Fibroblast of mammary gland (primary cell): ENCODE results near the gene TRIL.
A peak's percentile ranks its signal among the peaks of the same experiment; 100 is the strongest.

Experiments
- DNase-seq: peaks from one replicate; pipeline ENCODE4 v3.0.0-alpha.2; 2010; ENCODE audit warnings: low read depth
- H3K4me3 ChIP-seq: 2 replicates; pipeline ENCODE4 v1.5.1; 2011; ENCODE audit warnings: low read depth, mild to moderate bottlenecking, low read length, moderate library complexity; ENCODE audit not compliant: control insufficient read depth
- TF ChIP-seq, protein P1 (sequence below): conservative IDR thresholded peaks from 2 replicates; pipeline ENCODE4 v1.5.1; 2011; ENCODE audit warnings: low read depth, low read length, inconsistent platforms; ENCODE audit not compliant: control insufficient read depth, insufficient read depth

The TRIL gene, protein sequence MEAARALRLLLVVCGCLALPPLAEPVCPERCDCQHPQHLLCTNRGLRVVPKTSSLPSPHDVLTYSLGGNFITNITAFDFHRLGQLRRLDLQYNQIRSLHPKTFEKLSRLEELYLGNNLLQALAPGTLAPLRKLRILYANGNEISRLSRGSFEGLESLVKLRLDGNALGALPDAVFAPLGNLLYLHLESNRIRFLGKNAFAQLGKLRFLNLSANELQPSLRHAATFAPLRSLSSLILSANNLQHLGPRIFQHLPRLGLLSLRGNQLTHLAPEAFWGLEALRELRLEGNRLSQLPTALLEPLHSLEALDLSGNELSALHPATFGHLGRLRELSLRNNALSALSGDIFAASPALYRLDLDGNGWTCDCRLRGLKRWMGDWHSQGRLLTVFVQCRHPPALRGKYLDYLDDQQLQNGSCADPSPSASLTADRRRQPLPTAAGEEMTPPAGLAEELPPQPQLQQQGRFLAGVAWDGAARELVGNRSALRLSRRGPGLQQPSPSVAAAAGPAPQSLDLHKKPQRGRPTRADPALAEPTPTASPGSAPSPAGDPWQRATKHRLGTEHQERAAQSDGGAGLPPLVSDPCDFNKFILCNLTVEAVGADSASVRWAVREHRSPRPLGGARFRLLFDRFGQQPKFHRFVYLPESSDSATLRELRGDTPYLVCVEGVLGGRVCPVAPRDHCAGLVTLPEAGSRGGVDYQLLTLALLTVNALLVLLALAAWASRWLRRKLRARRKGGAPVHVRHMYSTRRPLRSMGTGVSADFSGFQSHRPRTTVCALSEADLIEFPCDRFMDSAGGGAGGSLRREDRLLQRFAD

DNA sequence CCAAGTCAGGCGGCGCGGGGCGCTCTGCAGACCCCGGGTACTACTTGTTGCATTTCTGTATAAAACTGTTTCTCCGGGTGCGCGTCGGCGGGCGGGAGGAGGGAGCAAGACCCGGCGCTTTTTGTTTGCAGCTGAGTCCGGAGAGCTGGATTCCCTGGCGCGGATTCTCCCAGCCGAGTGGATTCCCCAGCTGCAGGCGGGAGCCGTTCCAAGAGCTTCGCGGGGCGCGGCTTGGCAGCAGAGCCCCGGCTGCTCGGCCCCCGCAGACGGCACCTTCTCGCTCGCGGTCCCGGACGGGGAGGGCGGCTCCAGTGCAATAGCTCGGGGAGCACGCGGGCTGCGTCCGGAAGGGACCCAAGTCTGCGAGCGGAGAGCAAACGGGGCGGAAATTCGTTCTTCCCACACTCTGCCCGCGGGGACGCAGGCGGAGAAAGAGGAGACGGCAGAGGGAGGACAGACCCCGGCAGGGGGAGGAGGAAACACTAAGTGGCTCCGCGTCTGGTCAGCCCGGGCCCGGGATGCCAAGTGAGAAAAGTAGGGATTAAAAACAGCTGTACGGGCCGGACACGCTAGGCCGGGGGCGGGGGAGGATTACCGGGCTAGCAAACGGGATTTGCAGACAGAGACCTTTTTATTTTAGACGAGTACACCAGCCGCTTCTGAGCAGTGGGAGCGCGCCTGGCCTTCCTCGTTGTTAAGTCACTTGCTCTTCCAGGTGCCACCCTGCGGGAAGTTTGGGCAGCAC lies at the start of gene TRIL:
TSS of gene TRIL (minus strand) at position 96 of the 745 bp plus-strand sequence. CDS start 284 bp downstream, outside the sequence.
- peak within 1 kb of the TSS; percentile 33 for H3K4me3 ChIP-seq
- peak; percentile 70 for DNase-seq
- TF ChIP-seq, protein P1, sequence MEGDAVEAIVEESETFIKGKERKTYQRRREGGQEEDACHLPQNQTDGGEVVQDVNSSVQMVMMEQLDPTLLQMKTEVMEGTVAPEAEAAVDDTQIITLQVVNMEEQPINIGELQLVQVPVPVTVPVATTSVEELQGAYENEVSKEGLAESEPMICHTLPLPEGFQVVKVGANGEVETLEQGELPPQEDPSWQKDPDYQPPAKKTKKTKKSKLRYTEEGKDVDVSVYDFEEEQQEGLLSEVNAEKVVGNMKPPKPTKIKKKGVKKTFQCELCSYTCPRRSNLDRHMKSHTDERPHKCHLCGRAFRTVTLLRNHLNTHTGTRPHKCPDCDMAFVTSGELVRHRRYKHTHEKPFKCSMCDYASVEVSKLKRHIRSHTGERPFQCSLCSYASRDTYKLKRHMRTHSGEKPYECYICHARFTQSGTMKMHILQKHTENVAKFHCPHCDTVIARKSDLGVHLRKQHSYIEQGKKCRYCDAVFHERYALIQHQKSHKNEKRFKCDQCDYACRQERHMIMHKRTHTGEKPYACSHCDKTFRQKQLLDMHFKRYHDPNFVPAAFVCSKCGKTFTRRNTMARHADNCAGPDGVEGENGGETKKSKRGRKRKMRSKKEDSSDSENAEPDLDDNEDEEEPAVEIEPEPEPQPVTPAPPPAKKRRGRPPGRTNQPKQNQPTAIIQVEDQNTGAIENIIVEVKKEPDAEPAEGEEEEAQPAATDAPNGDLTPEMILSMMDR, result no peak

DNA sequence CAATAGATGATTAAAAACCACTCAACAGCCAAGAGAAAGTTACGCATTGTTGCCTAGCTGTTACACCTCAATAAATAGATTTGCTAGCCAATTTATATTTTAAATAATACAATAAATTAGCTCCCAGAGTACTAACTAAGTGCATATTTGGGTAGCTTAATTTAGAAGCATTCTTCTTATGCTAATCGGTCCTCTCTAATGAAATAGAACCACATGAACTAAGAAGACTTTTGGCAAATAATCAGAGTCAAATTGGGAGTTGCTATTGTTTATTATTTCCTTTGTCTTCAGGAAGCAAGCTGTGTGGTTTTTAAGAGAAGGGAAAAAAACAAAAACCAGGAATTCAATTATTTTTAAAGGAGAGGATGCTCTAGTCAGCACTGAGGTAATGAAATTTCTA lies 49.0 kb upstream of the TRIL start:
- no peak overlapping the region for H3K4me3 ChIP-seq
- no peak for DNase-seq
- TF ChIP-seq, protein P1, result no peak

DNA sequence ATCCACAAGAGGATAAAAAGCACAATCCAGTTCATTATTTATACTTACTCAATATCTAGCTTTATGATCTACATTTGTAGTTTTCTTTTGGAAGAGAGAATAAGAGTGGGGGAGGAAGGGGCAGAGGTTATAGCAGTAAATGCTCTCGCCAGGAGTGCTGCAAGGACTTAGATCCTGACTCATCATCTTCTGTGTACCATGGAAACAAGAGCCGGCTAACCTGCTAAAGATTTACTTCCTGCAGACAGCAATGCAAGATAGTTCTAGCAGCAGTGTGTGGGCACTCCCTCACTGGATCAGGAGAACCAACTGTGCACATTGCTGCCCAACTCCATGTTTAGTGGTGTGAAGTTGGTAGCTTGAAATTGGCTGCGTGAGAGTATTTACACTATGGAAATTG lies 47.7 kb upstream of the TRIL start:
- TF ChIP-seq, protein P1, result no peak
- DNase-seq, result peak; percentile 73
- H3K4me3 ChIP-seq, result no peak overlapping the region

DNA sequence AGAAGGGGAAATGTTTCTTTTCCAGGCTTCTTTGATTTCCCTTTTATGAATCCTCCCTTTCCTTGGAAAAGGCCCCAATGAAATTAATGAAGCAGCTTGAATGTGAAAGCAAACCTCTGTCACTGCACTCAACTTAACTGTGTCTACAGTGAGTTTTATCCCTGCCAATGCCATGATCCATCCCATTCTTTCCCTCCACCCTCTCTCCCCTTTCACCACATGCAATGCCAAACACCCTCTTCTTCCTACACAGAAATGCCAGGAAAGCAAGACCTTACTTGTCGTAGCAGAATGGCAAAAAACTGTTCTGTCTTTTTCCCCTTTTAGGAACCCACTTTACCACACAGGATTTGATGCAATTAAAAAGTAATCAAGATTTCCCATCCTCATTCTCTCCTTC lies 47.3 kb upstream of the TRIL start:
- TF ChIP-seq, protein P1, result no peak
- DNase-seq, result no peak
- no peak overlapping the region for H3K4me3 ChIP-seq

DNA sequence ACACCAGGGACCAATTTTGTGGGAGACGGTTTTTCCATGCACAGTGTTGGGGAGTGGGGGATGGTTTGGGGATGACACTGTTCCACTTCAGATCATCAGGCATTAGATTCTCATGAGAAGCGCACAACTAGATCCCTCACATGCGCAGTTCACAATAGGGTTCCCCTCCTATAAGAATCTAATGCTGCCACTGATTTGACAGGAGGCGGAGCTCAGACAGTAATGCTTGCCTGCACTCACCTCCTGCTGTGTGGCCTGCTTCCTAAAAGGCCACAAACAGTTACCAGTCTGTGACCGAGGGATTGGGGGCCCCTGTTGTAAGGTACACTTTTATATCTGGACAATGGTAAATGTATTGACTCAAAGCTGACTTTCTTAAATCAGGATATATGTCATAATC lies 45.6 kb upstream of the TRIL start:
- no peak for DNase-seq
- TF ChIP-seq, protein P1, result no peak
- no peak overlapping the region for H3K4me3 ChIP-seq

DNA sequence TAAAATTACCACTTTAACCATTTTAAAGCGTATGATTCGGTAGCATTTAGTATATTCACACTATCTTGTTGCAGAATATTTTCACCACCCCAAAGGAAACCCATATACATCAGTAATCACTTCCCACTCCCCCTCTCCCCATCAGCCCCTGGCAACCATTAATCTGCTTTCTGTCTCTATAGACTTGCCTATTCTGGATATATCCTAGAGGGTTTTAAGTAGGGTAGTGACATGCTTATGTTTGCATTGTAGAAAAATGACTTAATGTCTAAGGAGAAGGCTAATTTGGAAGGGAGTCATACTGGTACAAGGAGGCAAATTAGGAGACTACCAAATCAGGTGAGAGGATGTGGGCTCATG lies 42.6 kb upstream of the TRIL start:
- no peak for DNase-seq
- TF ChIP-seq, protein P1, result no peak
- H3K4me3 ChIP-seq, result no peak overlapping the region
